K562 (cell line): ENCODE results near the gene SHLD1. TPM values are rescaled to one million over a fixed set of nuclear protein-coding genes. Genes with fewer than 3 reads are reported as not detected.

ENCODE experiments used
- ATAC-seq: fragments of 200-7000 bp; cut with Tn5 transposase; 3 replicates; pipeline ENCODE4 v1.9.1; 2020; ENCODE audit warnings: moderate library complexity
- BruUV-seq: library from RNA; stranded (reverse); fragments of 400-500 nt; replicated peaks from 2 replicates; lab custom pipeline; 2021; lab: Mats Ljungman, UMichigan
- CTCF ChIA-PET: fragments of 300-600 bp; formaldehyde crosslinking; extraction: SDS; loops from one replicate; lab custom pipeline; 2021; ENCODE audit warnings: low intra/inter-chr PET ratio; lab: Yijun Ruan, JAX
- POLR2A ChIA-PET: fragments of 300-600, 350-650 bp; sonication (Branson Sonifier 250); formaldehyde crosslinking; extraction: SDS; loops from one replicate; lab custom pipeline; 2021; ENCODE audit warnings: antibody characterized with exemption, inconsistent platforms; lab: Yijun Ruan, JAX
- DNase-seq, 4 experiments: peaks; one replicate each; pipeline versions ENCODE4 v3.0.0 to v3.0.0-alpha.2; 2011 to 2018; ENCODE audit warnings: low spot score in 3 of 4, mixed read lengths in 3 of 4; ENCODE audit errors: extremely low read depth in 1 of 4
- FAIRE-seq: peaks from 2 replicates; lab custom pipeline; 2011; peaks lifted over from hg19 to GRCh38; lab: Jason Lieb, UNC
- H2AFZ ChIP-seq: 2 replicates; pipeline ENCODE4 v1.6.0; 2011; ENCODE audit warnings: low read depth, low read length, control low read depth, inconsistent platforms
- H3K27ac ChIP-seq: fragments of 200-600 bp; 3 replicates; pipeline ENCODE4 v1.8.0; 2011; ENCODE audit warnings: low read depth, mild to moderate bottlenecking, control low read depth, inconsistent platforms, low read length, moderate library complexity, mixed read lengths; ENCODE audit errors: extremely low read depth
- H3K27me3 ChIP-seq, 2 experiments: fragments of 300-600 bp in 1 of 2; 2 replicates in 1 of 2; 3 replicates in 1 of 2; pipeline versions ENCODE4 v1.6.0 to v1.8.0; 2011; ENCODE audit warnings: inconsistent platforms in 2 of 2, low read length in 2 of 2, mild to moderate bottlenecking in 1 of 2, mixed read lengths in 1 of 2, moderate library complexity in 1 of 2; ENCODE audit not compliant: control insufficient read depth in 2 of 2, insufficient read depth in 2 of 2
- H3K36me3 ChIP-seq: fragments of 300-600 bp; 3 replicates; pipeline ENCODE4 v1.8.0; 2011; ENCODE audit warnings: mild to moderate bottlenecking, low read length, inconsistent platforms; ENCODE audit not compliant: control insufficient read depth, insufficient read depth
- H3K4me1 ChIP-seq, 2 experiments: fragments of 200-600 bp in 1 of 2; replicated peaks in 1 of 2; 2 replicates in 1 of 2; 3 replicates in 1 of 2; pipeline versions ENCODE4 v1.5.1 to v1.8.0; 2011; ENCODE audit warnings: inconsistent platforms in 2 of 2, low read length in 2 of 2, mild to moderate bottlenecking in 1 of 2, mixed read lengths in 1 of 2, moderate library complexity in 1 of 2; ENCODE audit not compliant: control insufficient read depth in 2 of 2, insufficient read depth in 2 of 2
- H3K4me2 ChIP-seq: 2 replicates; pipeline ENCODE4 v1.6.1; 2011; ENCODE audit warnings: low read length, control low read depth, inconsistent platforms, mixed read lengths; ENCODE audit not compliant: insufficient read depth
- H3K4me3 ChIP-seq: fragments of 200-600 bp; sonication (generic), shearing (Covaris generic); 2 replicates; pipeline ENCODE4 v1.5.1; 2016; ENCODE audit warnings: control low read depth, inconsistent platforms
- H3K79me2 ChIP-seq: fragments of 200-600 bp; 3 replicates; pipeline ENCODE4 v1.8.0; 2011; ENCODE audit warnings: low read length, inconsistent platforms; ENCODE audit not compliant: control insufficient read depth, insufficient read depth
- H3K9ac ChIP-seq, 2 experiments: 2 replicates each; pipeline versions ENCODE4 v1.6.0 to v1.6.1; 2011; ENCODE audit warnings: low read depth in 2 of 2, low read length in 2 of 2, control low read depth in 1 of 2, inconsistent platforms in 1 of 2, mild to moderate bottlenecking in 1 of 2, mixed read lengths in 1 of 2; ENCODE audit not compliant: insufficient read depth in 1 of 2
- H3K9me1 ChIP-seq: one replicate; pipeline ENCODE4 v1.6.0; 2011; ENCODE audit warnings: inconsistent platforms, mild to moderate bottlenecking, low read length, moderate library complexity; ENCODE audit not compliant: control insufficient read depth, insufficient read depth
- H3K9me3 ChIP-seq: replicated peaks from 2 replicates; pipeline ENCODE4 v1.5.1; 2011; ENCODE audit warnings: low read depth, low read length, inconsistent platforms; ENCODE audit not compliant: control insufficient read depth, insufficient read depth
- H4K20me1 ChIP-seq: replicated peaks from 2 replicates; pipeline ENCODE4 v1.6.1; 2011; ENCODE audit warnings: low read length, inconsistent platforms, mixed read lengths; ENCODE audit not compliant: control insufficient read depth, insufficient read depth
- ATF7 ChIP-seq: fragments of 450-650 bp; IDR thresholded peaks from 2 replicates; pipeline ENCODE4 v1.7.1; 2014; ENCODE audit warnings: mild to moderate bottlenecking, moderate library complexity
- BRF1 ChIP-seq: IDR thresholded peaks from 3 replicates; pipeline ENCODE4 v1.6.1; 2011; ENCODE audit warnings: borderline replicate concordance, mild to moderate bottlenecking; ENCODE audit not compliant: insufficient read length; ENCODE audit errors: extremely low read depth
- FOSL1 ChIP-seq: fragments of 200-800 bp; sonication (Bioruptor generic); conservative IDR thresholded peaks from 2 replicates; pipeline ENCODE4 v1.6.1; 2016; ENCODE audit warnings: missing genetic modification characterization, missing compliant biosample characterization
- FOXJ2 ChIP-seq: fragments of 200-800 bp; sonication (Bioruptor generic); IDR thresholded peaks from 2 replicates; pipeline ENCODE4 v1.6.1; 2016; ENCODE audit warnings: missing genetic modification characterization, missing compliant biosample characterization
- GTF2E2 ChIP-seq: fragments of 200-800 bp; sonication (Bioruptor generic); IDR thresholded peaks from 2 replicates; pipeline ENCODE4 v1.6.1; 2016; ENCODE audit warnings: missing genetic modification characterization, missing compliant biosample characterization
- MAFG ChIP-seq: fragments of 450-650 bp; conservative IDR thresholded peaks from 2 replicates; pipeline ENCODE4 v1.6.1; 2016; ENCODE audit warnings: missing genetic modification characterization, missing compliant biosample characterization
- POLR3G ChIP-seq: IDR thresholded peaks from 2 replicates; pipeline ENCODE4 v1.6.1; 2011; ENCODE audit not compliant: insufficient read length, insufficient replicate concordance; ENCODE audit errors: extremely low read depth
- YY1 ChIP-seq, 3 experiments: IDR thresholded peaks; 2 replicates each; pipeline ENCODE4 v1.6.1; 2011; ENCODE audit warnings: low read length in 2 of 3, mild to moderate bottlenecking in 2 of 3, moderate library complexity in 2 of 3, borderline replicate concordance in 1 of 3, control low read depth in 1 of 3, low read depth in 1 of 3; ENCODE audit not compliant: insufficient read depth in 3 of 3, insufficient replicate concordance in 2 of 3, control insufficient read depth in 1 of 3, insufficient read length in 1 of 3; ENCODE audit errors: extremely low read depth in 1 of 3
- ZNF174 ChIP-seq: fragments of 250-450 bp; sonication (Bioruptor Pico); IDR thresholded peaks from 2 replicates; pipeline ENCODE4 v1.4.0; 2020; ENCODE audit warnings: mild to moderate bottlenecking
- ZNF311 ChIP-seq: fragments of 250-450 bp; sonication (Bioruptor Pico); IDR thresholded peaks from 2 replicates; pipeline ENCODE4 v1.4.0; 2020; ENCODE audit warnings: mild to moderate bottlenecking, moderate library complexity
- WGBS: fragments of 100-300 bp; shearing (Covaris generic); methylation state at CpG from one replicate; pipeline ENCODE4 v1.1.6; 2016; ENCODE audit warnings: low coverage, mixed read lengths; ENCODE audit not compliant: insufficient coverage; ENCODE audit errors: missing lambda C conversion rate; 5-methylcytosine and 5-hydroxymethylcytosine counted together
- in situ Hi-C: fragments of 300-500 bp; cut with MboI; formaldehyde crosslinking; loops from 4 replicates; pipeline ENCODE4 v1.15.0; 2018; ENCODE audit warnings: inconsistent platforms, mixed read lengths
- intact Hi-C: fragments of 100-400 bp; cut with micrococcal nuclease; formaldehyde crosslinking; loops from 2 replicates; pipeline ENCODE4 v1.14.2; 2022
- polyA plus RNA-seq, 8 experiments: library from polyadenylated mRNA; depleted of rRNA in 4 of 8; stranded (reverse) in 5 of 8; unstranded in 3 of 8; fragments of >200 nt; fragmentation: Nextera tagmentation in 2 of 8; fragmentation: Illumina TruSeq in 1 of 8; extraction: Ambion mirVana in 2 of 8; extraction: Trizol in 1 of 8; gene quantifications; 2 replicates each; pipeline versions ENCODE4 v1.2.1 to v1.2.3, GENCODE V29; 2011 to 2014; ENCODE audit warnings: inconsistent platforms in 1 of 8, missing spikeins in 1 of 8
- total RNA-seq, 7 experiments: library from RNA; depleted of rRNA in 6 of 7; stranded (reverse); fragments of >200 nt in 6 of 7; fragmentation: Illumina TruSeq in 2 of 7; extraction: Trizol in 2 of 7; gene quantifications; 2 replicates each; pipeline versions ENCODE4 v1.2.1 to v1.2.3, GENCODE V29; 2011 to 2021; ENCODE audit warnings: low replicate concordance in 1 of 7
- TF ChIP-seq, protein P1 (sequence below), 2 experiments: fragments of 450-650 bp; IDR thresholded peaks; 2 replicates each; pipeline ENCODE4 v1.6.1; 2016
- TF ChIP-seq, protein P2 (sequence below), 2 experiments: fragments of 450-650 bp in 1 of 2; sonication (generic) in 1 of 2; formaldehyde crosslinking; conservative IDR thresholded peaks; 2 replicates each; pipeline versions ENCODE4 v1.4.0 to v1.8.1; 2020 to 2022; ENCODE audit warnings: mild to moderate bottlenecking in 1 of 2, missing genetic modification reagents in 1 of 2
- TF ChIP-seq, protein P3 (sequence below): sonication (generic); formaldehyde crosslinking; IDR thresholded peaks from 2 replicates; pipeline ENCODE4 v1.8.0; 2022; ENCODE audit warnings: missing genetic modification reagents, mild to moderate bottlenecking, moderate library complexity, borderline replicate concordance
- TF ChIP-seq, protein P4 (sequence below): fragments of 450-650 bp; IDR thresholded peaks from 2 replicates; pipeline ENCODE4 v1.6.1; 2017; ENCODE audit warnings: antibody characterized with exemption, mild to moderate bottlenecking

Gene SHLD1
- total and polyA plus RNA-seq, 9 of the 15 experiments (the other 6 are each of a cell fraction or from before 2014, with no cell fraction given), result 3.7 to 21.6 (median 8.2) TPM

DNA sequence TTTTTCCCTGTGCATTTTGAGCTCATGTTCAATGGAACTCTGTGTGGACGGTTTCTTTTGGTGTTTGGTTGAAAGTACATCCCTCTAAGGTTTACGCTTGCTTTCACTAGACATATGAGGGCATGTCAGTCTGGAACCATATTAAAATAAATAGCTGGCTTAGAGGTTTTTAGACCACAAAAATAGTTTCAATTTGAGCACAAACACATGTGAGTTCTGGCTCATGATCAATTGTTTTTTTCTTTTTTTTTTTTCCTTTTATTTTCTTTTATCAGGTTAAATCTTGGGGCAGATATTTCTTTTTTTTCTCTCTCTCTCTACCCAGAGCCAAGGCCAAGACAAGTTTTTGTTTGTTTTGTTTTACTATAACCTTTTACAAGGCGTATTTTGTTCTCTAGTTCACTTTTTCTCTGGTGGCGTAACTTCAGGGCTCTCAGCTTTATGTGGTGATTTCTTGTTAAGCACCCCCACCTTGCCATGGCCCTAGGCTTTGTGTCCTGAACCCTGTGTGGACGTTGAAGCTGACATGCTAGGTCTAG is 92.9 kb downstream of the SHLD1 start:
- ChIA-PET POLR2A (no interaction called here), CTCF (no interaction called here)
- no peak for TF ChIP-seq FOSL1 (tag)
- TF ChIP-seq, protein P1, sequence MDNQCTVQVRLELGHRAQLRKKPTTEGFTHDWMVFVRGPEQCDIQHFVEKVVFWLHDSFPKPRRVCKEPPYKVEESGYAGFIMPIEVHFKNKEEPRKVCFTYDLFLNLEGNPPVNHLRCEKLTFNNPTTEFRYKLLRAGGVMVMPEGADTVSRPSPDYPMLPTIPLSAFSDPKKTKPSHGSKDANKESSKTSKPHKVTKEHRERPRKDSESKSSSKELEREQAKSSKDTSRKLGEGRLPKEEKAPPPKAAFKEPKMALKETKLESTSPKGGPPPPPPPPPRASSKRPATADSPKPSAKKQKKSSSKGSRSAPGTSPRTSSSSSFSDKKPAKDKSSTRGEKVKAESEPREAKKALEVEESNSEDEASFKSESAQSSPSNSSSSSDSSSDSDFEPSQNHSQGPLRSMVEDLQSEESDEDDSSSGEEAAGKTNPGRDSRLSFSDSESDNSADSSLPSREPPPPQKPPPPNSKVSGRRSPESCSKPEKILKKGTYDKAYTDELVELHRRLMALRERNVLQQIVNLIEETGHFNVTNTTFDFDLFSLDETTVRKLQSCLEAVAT (IDR thresholded peaks at IDR 0.05), result no peak
- no peak for TF ChIP-seq MAFG (tag)
- TF ChIP-seq, protein P2, sequence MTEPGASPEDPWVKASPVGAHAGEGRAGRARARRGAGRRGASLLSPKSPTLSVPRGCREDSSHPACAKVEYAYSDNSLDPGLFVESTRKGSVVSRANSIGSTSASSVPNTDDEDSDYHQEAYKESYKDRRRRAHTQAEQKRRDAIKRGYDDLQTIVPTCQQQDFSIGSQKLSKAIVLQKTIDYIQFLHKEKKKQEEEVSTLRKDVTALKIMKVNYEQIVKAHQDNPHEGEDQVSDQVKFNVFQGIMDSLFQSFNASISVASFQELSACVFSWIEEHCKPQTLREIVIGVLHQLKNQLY (CRISPR knock-in tag; conservative IDR thresholded peaks at IDR 0.05), result no peak
- TF ChIP-seq POLR3G, result no peak
- TF ChIP-seq BRF1, result no peak
- TF ChIP-seq GTF2E2 (tag), result no peak
- TF ChIP-seq ZNF174 (CRISPR knock-in tag), result no peak
- TF ChIP-seq, protein P3, sequence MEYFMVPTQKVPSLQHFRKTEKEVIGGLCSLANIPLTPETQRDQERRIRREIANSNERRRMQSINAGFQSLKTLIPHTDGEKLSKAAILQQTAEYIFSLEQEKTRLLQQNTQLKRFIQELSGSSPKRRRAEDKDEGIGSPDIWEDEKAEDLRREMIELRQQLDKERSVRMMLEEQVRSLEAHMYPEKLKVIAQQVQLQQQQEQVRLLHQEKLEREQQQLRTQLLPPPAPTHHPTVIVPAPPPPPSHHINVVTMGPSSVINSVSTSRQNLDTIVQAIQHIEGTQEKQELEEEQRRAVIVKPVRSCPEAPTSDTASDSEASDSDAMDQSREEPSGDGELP (CRISPR knock-in tag), result no peak
- no peak for TF ChIP-seq ZNF311
- no peak for TF ChIP-seq YY1 (IDR thresholded peaks at IDR 0.05; ENCODE audit: borderline replicate concordance in 1 of 3, control insufficient read depth in 1 of 3, extremely low read depth in 1 of 3, insufficient read depth in 3 of 3, insufficient read length in 1 of 3, insufficient replicate concordance in 2 of 3, low read depth in 1 of 3, low read length in 2 of 3)
- TF ChIP-seq ATF7, result no peak
- TF ChIP-seq FOXJ2 (tag), result no peak
- TF ChIP-seq, protein P4, sequence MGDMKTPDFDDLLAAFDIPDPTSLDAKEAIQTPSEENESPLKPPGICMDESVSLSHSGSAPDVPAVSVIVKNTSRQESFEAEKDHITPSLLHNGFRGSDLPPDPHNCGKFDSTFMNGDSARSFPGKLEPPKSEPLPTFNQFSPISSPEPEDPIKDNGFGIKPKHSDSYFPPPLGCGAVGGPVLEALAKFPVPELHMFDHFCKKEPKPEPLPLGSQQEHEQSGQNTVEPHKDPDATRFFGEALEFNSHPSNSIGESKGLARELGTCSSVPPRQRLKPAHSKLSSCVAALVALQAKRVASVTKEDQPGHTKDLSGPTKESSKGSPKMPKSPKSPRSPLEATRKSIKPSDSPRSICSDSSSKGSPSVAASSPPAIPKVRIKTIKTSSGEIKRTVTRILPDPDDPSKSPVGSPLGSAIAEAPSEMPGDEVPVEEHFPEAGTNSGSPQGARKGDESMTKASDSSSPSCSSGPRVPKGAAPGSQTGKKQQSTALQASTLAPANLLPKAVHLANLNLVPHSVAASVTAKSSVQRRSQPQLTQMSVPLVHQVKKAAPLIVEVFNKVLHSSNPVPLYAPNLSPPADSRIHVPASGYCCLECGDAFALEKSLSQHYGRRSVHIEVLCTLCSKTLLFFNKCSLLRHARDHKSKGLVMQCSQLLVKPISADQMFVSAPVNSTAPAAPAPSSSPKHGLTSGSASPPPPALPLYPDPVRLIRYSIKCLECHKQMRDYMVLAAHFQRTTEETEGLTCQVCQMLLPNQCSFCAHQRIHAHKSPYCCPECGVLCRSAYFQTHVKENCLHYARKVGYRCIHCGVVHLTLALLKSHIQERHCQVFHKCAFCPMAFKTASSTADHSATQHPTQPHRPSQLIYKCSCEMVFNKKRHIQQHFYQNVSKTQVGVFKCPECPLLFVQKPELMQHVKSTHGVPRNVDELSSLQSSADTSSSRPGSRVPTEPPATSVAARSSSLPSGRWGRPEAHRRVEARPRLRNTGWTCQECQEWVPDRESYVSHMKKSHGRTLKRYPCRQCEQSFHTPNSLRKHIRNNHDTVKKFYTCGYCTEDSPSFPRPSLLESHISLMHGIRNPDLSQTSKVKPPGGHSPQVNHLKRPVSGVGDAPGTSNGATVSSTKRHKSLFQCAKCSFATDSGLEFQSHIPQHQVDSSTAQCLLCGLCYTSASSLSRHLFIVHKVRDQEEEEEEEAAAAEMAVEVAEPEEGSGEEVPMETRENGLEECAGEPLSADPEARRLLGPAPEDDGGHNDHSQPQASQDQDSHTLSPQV, result no peak
- BruUV-seq, result no TSS peak
- ATAC-seq (no peak), DNase-seq (no peak), FAIRE-seq (no peak)
- Histone ChIP-seq H3K4me2 (no peak overlapping the region), H3K9me3 (no peaks in the 10 kb centered on the region), H2AFZ (no peak overlapping the region), H3K27ac (no peak overlapping the region), H3K4me3 (no peak overlapping the region), H3K9ac (no peak overlapping the region), H3K36me3 (no peaks in the 10 kb centered on the region), H3K27me3 (no peaks in the 10 kb centered on the region), H4K20me1 (0 out of 2 replicates have a peak, but pooled peaks cover 3% of the 10 kb centered on the region), H3K4me1 (no peaks in the 10 kb centered on the region; a peak in 2 of 5 replicates), H3K79me2 (no peaks in the 10 kb centered on the region), H3K9me1 (no peaks in the 10 kb centered on the region)
- intact Hi-C loops (no loop called here), in situ Hi-C loops (no loop called here)
- 39% methylated on average over 5 of the region's 5 CpGs for WGBS
